Hepatic stellate cell (primary cell): ENCODE data around the gene TYMP.
"Not testable (repeated sequence)": the region's sequence is repeated elsewhere in the genome, so short reads cannot be mapped to it uniquely, and the experiment has no call there.

Source experiments
- DNase-seq: peaks from one replicate; pipeline ENCODE4 v3.0.0; 2011; ENCODE audit warnings: low spot score

Gene TYMP

DNA sequence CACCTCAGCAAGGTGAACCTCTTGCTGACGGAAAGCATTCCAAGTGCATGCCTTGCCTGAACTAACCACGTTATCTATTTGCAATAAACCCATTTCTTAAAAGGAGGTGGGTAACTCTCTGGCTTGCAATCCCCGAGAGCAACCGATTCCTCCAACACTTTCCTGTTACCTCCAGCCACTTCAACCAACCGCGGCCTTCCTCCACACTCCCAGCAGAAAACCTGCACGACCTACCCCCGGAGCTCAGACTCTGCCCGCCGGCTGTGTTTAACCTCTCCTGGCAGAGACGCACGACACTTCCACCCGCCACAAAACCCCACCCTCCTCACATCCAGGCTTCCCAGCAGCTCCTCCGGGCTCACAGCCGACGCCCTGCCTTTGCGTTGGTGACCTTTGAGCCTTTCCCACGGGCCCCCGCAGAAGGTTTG is 5.1 kb downstream of the TYMP start:
- no peak for DNase-seq

DNA sequence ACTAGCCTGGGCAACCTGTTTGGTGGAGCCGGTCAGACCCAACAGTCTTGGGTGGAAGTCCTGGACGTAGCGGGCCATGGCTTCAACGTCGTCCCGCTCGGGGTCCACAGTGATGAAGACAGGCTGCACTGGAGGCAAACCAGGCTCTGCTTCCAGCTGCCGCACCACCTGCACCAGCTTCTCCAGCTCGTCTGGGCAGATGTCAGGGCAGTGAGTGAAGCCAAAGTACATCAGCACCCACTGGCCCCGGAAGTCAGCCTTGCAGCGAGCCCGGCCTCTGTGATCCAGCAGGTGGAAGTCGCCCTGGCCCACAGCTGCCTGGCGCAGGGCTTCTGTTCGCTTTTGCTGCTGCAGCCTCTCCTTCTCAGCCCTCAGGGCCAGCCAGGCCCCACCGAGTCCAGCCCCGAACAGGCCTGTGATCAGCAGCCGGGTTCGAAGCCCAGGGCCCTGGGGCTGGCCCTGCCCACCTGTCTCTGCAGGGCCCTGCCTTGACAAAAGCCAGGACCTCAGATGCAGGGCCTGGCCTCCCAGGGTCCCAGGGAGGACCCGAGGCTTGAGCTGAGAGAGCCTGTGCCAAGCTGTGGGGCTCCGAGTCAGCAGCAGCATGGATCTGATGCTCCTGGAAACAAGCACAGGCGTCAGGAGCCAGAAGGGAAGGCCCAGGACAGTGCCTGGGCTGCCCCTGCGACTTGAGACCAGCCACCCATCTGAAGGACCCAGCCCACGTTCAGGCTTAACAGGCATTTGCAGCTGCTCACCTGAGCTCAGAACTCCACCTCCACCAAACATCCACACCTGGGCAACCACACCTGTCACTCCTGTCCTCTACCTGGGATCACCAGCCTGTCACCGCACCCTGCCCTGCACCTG is 5.8 kb downstream of the TYMP start:
- no peak for DNase-seq

GRCh38 chr22:50523458-50523805 is 6.4 kb downstream of the TYMP start:
- no peak for DNase-seq

- no peak for DNase-seq
Measured at GRCh38 chr22:50522806-50523438, 6.9 kb downstream of the TYMP start.

DNA sequence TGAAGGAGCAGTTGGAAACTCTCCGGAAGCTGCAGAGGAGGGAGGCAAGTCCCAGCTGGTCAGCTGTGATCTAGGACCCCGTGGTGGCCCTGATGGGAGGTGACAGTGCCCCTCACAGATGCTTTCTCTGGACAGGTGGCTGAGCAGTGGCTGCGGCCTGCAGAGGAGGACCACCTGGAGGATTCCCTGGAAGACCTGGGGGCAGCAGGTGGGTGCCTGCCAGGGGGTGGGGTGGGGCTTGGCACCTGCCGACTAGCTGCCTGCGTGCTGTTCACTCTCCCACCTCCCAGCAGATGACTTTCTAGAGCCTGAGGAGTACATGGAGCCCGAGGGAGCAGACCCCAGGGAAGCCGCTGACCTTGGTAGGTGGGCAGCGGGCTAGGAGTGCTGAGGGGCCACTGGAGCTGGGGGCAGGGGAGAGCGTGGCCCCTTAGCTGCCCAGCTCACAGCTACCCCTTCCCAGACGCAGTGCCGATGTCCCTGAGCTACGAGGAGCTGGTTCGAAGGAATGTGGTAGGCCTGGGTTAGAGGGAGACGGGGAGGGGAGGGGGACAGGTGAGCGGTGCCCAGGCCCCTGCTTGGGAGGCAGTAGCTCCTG is 7.5 kb downstream of the TYMP start:
- no peak for DNase-seq

DNA sequence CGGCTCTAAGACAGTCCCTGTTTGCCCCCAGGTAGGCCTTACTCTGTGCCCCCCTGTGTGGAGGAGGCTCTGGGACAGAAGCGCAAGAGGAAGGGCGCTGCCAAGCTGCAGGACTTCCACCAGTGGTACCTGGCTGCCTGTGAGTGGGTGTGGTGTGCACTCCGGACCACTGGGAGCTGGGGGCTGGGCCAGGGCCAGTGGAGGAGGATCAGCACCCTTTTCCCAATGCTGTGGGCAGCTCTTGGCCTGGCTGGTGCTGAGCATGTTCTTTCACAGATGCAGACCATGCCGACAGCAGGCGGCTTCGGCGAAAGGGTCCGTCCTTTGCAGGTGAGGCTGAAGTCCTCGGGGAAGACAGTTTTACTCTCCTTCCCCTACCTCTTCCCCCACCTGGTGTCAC is 8.1 kb downstream of the TYMP start:
- DNase-seq = no peak

DNA sequence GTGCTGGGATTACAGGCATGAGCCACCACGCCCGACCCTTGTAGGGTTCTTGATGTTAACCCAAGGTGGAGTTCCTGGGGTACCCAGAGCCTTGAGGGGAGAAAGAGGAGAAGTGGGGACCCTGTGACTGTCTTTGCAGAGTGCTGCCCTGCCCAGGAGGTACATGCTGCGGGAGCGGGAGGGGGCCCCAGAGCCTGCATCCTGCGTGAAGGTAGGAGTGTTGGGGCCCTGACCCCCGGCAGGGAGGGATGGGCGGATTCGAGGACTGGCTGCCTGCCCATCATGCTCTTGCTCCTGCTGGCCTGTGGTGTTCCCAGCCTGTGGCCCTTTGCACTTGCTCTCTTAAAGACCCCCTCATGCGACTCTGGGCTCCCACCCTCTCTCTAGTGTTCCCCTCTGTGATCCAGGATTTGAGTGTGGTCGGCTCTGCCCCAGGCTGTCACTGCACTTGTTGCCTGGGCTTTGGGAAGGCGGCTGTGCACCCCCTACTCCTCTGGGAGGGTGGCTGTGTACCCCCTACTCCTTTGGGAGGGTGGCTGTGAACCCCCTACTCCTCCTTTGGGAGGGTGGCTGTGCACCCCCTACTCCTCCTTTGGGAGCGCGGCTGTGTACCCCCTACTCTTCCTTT is 8.9 kb downstream of the TYMP start:
- DNase-seq = no peak

DNA sequence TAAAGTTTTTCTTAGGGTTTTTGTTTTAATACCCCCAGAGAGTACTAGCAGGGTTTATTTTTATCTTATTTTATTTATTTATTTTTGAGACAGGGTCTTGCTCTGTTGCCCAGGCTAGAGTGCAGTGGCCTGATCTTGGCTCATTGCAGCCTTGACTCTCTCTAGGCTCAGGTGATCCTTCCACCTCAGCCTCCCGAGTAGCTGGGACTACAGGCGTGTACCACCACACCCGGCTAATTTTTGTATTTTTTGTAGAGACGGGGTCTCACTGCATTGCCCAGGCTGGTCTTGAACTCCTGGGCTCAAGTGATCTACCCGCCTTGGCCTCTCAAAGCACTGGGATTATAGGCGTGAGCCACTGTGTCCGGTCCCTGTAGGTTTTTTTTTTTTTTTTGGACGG is 9.6 kb downstream of the TYMP start:
- DNase-seq = not testable (repeated sequence)

GRCh38 chr22:50519151-50519550 is 10.7 kb downstream of the TYMP start:
- DNase-seq = no peak

DNA sequence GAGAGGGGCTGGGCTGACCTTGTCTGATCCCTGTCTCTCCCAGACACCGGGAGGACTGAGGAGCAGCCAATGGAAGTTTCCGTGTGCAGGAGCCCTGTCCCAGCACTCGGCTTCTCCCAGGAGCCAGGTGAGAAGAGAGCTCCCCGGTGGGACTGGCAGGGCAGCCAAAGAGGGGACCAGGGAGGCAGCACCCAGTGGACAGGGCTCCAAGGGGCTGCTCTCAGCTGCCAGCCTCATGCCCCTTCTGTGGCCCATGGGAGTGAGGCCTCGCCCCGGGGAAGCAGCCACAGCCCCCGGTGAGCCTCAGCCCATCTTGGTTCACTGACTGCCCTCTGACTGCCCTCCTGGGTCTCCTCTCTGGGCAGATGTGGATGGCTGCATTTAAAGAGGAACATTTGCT is 11.2 kb downstream of the TYMP start:
- no peak for DNase-seq

DNA sequence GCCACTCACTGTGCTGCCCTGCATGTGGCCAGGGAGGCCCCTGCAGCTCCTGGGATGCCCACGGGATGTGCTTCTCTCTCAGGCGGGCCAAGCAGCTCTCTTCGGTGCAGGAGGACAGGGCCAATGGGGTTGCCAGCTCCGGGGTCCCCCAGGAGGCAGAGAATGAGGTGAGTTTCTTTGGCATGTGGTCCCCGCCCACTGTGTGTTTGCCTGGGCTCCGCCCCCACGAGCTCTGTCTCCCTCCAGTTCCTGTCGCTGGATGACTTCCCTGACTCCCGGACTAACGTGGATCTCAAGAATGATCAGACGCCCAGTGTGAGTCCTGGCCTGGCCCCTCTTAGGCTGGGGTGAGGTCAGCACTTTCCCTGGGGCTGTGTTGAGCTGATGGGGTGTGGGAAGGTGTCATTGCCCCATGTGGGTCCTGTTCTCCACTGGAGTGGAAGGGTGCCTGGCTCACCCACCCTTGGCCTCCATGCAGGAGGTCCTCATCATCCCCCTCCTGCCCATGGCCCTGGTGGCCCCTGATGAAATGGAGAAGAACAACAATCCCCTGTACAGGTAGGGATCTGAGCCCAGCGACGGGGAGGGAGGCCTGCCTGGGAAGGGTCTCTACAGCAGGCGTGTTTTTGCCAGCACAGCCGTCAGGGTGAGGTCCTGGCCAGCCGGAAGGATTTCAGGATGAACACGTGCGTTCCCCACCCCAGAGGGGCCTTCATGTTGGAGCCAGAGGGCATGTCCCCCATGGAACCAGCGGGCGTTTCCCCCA is 12.1 kb downstream of the TYMP start:
- DNase-seq = no peak

- no peak for DNase-seq
Measured at GRCh38 chr22:50516891-50517290, 12.9 kb downstream of the TYMP start.

GRCh38 chr22:50516068-50516467 is 13.7 kb downstream of the TYMP start:
- no peak for DNase-seq

DNA sequence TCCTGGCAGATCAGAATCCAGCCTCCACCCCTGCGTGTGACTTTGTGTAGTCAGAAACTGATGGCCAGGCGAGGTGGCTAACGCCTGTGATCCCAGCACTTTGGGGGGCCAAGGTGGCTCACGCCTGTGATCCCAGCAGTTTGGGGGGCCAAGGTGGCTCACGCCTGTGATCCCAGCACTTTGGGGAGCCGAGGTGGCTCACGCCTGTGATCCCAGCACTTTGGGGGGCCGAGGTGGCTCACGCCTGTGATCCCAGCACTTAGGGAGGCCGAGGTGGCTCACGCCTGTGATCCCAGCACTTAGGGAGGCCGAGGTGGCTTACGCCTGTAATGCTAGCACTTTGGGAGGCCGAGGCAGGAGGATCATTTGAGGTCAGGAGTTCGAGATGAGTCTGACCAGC is 16.6 kb downstream of the TYMP start:
- no peak for DNase-seq

- no peak for DNase-seq
Measured at GRCh38 chr22:50508897-50509296, 20.9 kb downstream of the TYMP start.

DNA sequence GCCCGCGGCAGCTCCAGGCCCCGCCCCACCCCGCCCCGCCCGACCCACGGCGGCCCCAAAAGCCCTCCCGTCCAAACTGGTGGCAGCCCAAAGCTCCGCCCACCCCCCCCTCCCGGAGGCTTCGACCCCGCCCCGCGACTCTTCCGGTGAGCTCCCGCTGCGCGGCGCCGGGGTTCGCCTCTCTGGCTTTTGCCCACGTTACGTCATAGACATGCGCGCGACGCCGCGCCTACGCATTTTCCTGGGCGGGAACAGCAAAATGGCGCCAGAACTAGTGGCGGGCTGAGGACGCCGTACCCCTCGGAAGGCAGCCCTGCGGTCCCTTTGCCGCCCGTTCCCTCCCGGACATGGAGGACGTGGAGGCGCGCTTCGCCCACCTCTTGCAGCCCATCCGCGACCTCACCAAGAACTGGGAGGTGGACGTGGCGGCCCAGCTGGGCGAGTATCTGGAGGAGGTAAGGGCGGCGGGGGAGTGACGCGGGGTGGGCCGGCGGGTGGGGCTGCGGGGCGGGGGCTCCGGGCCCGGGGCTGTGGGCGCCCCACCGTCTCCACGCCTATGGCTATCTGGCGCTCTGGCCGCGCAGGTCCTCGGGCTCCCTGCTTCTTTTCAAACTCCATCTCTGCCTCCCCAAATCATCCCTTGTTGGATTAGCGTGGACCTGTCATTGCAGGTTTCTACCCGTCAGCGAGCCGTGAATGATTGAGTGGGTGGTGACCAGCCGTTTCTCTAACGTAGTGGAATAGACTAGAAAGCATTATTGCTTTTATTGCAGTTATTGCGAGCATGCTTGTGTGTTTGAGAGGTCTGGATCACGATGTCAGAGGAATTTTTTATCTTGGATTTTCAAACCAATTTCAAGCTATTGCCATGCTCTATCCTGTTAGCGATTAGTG is 21.6 kb downstream of the TYMP start, which contains the start of gene NCAPH2:
Gene NCAPH2, plus strand, starts transcription at position 234 of the 894 bp plus-strand sequence. Its CDS starts 114 bp downstream, at position 348.
- peak; percentile 100 for DNase-seq

DNA sequence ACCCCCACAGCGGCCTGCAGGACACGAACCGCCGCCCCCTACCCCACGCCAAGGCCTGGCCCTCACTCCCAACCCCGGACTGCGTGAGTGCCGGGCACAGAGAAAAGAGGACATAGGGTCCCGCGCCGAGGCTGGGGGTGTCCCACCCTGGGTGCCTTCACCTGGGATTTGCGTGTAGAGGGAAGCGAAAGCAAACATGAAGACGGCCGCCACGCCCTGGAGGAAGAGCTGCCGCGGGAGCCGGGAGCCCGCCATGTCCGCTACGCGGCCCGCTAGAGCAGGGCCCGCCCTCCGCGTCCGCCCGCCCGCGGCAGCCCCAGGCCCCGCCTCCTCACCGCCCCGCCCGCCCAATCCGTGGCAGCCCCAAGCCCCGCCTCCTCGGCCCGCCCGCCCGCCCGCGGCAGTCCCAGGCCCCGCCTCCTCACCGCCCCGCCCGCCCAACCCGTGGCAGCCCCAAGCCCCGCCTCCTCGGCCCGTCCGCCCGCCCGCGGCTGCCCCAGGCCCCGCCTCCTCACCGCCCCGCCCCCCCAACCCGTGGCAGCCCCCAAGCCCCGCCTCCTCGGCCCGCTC is 22.3 kb downstream of the TYMP start, which contains the start of gene LMF2:
Gene LMF2, minus strand, starts transcription at position 282 of the 570 bp plus-strand sequence. Its CDS starts 27 bp downstream, at position 255.
- DNase-seq = peak; percentile 94

DNA sequence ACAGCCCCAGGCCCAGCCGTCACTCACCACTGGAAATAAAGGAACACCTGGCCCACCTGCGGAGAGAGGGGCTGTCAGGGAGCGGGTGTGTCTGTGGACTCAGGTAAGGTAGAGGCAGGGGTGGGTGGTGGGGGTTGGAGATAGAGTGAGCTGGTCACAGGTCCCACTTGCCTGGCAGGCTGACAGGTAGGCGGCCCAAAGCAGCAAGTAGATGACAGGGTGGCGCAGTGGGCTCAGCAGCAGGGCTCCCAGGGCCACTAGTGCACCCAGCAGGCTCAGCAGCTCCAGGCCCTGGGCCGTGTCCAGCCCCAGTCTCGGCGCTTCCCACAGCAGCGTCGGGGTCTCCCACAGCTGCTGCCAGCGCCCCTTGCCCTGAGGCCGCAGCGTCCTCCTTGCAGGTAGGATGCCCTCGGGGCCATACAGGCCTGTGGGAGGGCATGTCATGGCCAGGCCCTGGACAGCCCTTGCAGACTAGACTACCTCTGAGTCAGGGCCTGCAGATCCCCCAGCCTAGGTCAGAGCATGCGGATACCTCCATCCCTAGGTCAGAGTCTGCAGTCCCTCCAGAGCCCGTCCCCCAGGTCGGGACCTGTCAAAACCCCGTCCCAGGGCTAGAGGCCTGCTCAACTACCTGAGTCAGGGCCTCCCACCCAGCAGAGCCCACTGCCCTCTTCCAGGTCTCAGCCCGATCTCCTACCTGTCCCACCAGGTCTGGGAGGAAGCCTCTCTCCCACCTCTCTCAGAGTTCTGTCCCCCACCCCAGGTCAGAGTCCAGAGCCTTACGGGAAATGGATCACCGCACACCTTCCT is 23.0 kb downstream of the TYMP start:
- no peak for DNase-seq

DNA sequence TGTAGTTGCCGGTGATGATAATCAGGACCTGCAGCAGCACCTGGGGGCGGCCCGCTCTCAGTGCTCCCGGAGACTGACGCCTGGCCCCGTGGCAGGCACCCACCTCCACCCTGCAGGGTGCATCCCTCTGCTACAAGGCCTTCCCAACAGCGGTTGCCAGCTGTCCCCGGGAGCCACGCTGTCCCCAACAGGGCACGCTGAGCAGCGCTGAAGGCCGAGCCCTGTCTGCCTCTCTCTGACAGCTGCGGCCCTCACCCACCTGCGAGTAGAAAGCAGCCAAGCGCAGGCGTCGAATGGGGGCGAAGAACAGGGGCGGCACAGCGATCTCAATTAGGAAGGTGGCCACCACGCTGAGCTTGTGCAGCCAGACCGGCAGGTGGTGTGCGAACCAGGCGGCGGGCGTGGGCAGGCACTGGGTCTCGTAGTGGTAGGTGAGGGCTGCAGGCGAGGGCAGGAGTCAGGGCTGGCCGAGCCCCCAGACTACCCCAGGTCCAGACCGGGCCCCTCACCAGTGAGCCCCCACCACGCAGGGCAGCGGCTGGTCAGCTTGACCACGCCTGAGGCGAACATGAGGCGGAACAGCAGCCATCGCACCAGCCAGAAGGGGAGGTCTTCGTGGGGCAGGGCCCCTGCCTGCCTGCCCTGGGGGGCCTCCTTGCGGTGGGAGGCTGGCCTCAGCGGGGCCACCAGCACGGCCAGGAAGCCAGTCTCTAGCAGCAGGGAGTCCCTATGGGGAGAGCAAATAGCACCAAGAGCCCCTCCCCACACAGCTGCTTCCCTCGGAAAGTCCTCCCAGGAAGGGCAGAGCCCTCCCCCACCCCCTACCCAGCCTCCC is 23.8 kb downstream of the TYMP start:
- no peak for DNase-seq
